ENCODE data around the gene SIRPB2. TPM values are rescaled to one million over a fixed set of nuclear protein-coding genes. Genes with fewer than 3 reads are reported as not detected.

Gene SIRPB2
- total and polyA plus RNA-seq, 10 of the 15 experiments (the other 5 are each of a cell fraction or from before 2014, with no cell fraction given), result not detected

DNA sequence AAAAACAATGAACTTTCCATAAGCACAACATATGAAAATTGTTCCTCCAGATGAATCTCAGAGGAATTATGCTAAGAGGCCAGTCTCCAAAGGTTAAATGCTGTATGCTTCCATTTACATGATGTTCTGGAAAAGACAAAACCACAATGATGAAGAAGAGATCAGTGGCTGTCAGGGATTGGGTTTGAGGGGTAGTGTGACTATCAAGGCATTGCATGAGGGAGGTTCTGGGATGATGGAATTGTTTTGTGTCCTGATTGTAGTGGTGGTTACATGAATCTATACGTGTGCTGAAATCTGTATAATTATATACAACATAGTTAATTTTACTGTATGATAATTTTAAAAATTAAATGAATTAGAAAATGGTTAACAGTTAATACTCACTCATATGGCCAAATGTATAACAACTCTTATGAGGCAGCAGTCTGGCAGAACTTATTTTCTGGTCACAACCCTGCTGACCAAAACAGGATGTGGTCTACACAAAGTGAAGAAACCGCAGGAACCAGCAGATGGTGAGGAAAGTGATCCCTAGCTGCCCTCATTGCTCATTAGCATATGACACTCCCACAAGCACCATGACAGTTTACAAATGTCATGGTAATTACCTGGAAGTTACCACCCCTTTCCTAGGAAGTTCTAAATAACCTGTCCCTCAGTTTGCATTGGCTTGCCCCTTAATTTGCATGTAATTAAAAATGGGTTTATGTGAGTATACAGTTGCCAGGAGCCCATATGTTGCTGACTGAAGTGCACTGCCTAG lies 56.5 kb downstream of the SIRPB2 start (continued):
- TF ChIP-seq, protein P1, sequence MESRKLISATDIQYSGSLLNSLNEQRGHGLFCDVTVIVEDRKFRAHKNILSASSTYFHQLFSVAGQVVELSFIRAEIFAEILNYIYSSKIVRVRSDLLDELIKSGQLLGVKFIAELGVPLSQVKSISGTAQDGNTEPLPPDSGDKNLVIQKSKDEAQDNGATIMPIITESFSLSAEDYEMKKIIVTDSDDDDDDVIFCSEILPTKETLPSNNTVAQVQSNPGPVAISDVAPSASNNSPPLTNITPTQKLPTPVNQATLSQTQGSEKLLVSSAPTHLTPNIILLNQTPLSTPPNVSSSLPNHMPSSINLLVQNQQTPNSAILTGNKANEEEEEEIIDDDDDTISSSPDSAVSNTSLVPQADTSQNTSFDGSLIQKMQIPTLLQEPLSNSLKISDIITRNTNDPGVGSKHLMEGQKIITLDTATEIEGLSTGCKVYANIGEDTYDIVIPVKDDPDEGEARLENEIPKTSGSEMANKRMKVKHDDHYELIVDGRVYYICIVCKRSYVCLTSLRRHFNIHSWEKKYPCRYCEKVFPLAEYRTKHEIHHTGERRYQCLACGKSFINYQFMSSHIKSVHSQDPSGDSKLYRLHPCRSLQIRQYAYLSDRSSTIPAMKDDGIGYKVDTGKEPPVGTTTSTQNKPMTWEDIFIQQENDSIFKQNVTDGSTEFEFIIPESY (IDR thresholded peaks at IDR 0.05), result no peak
- TF ChIP-seq IRF4 (IDR thresholded peaks at IDR 0.05; ENCODE audit: low read depth, low read length) (no peak), RAD51 (IDR thresholded peaks at IDR 0.05) (no peak), FOXK2 (IDR thresholded peaks at IDR 0.05) (no peak), NBN (IDR thresholded peaks at IDR 0.05) (0 out of 2 replicates have a peak, but pooled peaks have one; percentile 51), NR2F1 (conservative IDR thresholded peaks at IDR 0.05) (peak; percentile 88), ATF7 (IDR thresholded peaks at IDR 0.05; ENCODE audit: low read depth) (peak; percentile 58; the same call in 1 of the 2 replicates), CBX3 (IDR thresholded peaks at IDR 0.05; ENCODE audit: borderline replicate concordance, low read depth) (no peak), ZNF24 (IDR thresholded peaks at IDR 0.05) (no peak), ZNF274 (IDR thresholded peaks at IDR 0.05; ENCODE audit: insufficient read depth, insufficient read length) (no peak), PML (IDR thresholded peaks at IDR 0.05; ENCODE audit: low read length) (no peak), BCL11A (IDR thresholded peaks at IDR 0.05; ENCODE audit: low read depth, low read length) (0 out of 2 replicates have a peak, but pooled peaks have one; percentile 16), KAT2A (conservative IDR thresholded peaks at IDR 0.05; ENCODE audit: control insufficient read depth, low read depth, low read length) (no peak)
- TF ChIP-seq, protein P2, sequence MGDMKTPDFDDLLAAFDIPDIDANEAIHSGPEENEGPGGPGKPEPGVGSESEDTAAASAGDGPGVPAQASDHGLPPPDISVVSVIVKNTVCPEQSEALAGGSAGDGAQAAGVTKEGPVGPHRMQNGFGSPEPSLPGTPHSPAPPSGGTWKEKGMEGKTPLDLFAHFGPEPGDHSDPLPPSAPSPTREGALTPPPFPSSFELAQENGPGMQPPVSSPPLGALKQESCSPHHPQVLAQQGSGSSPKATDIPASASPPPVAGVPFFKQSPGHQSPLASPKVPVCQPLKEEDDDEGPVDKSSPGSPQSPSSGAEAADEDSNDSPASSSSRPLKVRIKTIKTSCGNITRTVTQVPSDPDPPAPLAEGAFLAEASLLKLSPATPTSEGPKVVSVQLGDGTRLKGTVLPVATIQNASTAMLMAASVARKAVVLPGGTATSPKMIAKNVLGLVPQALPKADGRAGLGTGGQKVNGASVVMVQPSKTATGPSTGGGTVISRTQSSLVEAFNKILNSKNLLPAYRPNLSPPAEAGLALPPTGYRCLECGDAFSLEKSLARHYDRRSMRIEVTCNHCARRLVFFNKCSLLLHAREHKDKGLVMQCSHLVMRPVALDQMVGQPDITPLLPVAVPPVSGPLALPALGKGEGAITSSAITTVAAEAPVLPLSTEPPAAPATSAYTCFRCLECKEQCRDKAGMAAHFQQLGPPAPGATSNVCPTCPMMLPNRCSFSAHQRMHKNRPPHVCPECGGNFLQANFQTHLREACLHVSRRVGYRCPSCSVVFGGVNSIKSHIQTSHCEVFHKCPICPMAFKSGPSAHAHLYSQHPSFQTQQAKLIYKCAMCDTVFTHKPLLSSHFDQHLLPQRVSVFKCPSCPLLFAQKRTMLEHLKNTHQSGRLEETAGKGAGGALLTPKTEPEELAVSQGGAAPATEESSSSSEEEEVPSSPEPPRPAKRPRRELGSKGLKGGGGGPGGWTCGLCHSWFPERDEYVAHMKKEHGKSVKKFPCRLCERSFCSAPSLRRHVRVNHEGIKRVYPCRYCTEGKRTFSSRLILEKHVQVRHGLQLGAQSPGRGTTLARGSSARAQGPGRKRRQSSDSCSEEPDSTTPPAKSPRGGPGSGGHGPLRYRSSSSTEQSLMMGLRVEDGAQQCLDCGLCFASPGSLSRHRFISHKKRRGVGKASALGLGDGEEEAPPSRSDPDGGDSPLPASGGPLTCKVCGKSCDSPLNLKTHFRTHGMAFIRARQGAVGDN (IDR thresholded peaks at IDR 0.05), result no peak
- TF ChIP-seq, protein P3, sequence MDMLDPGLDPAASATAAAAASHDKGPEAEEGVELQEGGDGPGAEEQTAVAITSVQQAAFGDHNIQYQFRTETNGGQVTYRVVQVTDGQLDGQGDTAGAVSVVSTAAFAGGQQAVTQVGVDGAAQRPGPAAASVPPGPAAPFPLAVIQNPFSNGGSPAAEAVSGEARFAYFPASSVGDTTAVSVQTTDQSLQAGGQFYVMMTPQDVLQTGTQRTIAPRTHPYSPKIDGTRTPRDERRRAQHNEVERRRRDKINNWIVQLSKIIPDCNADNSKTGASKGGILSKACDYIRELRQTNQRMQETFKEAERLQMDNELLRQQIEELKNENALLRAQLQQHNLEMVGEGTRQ (IDR thresholded peaks at IDR 0.05; ENCODE audit: borderline replicate concordance, low read depth, low read length), result no peak
- TF ChIP-seq, protein P4, sequence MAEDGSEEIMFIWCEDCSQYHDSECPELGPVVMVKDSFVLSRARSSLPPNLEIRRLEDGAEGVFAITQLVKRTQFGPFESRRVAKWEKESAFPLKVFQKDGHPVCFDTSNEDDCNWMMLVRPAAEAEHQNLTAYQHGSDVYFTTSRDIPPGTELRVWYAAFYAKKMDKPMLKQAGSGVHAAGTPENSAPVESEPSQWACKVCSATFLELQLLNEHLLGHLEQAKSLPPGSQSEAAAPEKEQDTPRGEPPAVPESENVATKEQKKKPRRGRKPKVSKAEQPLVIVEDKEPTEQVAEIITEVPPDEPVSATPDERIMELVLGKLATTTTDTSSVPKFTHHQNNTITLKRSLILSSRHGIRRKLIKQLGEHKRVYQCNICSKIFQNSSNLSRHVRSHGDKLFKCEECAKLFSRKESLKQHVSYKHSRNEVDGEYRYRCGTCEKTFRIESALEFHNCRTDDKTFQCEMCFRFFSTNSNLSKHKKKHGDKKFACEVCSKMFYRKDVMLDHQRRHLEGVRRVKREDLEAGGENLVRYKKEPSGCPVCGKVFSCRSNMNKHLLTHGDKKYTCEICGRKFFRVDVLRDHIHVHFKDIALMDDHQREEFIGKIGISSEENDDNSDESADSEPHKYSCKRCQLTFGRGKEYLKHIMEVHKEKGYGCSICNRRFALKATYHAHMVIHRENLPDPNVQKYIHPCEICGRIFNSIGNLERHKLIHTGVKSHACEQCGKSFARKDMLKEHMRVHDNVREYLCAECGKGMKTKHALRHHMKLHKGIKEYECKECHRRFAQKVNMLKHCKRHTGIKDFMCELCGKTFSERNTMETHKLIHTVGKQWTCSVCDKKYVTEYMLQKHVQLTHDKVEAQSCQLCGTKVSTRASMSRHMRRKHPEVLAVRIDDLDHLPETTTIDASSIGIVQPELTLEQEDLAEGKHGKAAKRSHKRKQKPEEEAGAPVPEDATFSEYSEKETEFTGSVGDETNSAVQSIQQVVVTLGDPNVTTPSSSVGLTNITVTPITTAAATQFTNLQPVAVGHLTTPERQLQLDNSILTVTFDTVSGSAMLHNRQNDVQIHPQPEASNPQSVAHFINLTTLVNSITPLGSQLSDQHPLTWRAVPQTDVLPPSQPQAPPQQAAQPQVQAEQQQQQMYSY (CRISPR knock-in tag; IDR thresholded peaks at IDR 0.05), result no peak
- TF ChIP-seq, protein P5, sequence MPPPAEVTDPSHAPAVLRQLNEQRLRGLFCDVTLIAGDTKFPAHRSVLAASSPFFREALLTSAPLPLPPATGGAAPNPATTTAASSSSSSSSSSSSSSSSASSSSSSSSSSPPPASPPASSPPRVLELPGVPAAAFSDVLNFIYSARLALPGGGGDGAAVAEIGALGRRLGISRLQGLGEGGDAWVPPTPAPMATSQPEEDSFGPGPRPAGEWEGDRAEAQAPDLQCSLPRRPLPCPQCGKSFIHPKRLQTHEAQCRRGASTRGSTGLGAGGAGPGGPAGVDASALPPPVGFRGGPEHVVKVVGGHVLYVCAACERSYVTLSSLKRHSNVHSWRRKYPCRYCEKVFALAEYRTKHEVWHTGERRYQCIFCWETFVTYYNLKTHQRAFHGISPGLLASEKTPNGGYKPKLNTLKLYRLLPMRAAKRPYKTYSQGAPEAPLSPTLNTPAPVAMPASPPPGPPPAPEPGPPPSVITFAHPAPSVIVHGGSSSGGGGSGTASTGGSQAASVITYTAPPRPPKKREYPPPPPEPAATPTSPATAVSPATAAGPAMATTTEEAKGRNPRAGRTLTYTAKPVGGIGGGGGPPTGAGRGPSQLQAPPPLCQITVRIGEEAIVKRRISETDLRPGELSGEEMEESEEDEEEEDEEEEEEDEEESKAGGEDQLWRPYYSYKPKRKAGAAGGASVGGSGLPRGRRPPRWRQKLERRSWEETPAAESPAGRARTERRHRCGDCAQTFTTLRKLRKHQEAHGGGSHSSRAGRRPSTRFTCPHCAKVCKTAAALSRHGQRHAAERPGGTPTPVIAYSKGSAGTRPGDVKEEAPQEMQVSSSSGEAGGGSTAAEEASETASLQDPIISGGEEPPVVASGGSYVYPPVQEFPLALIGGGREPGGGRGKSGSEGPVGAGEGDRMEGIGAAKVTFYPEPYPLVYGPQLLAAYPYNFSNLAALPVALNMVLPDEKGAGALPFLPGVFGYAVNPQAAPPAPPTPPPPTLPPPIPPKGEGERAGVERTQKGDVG (CRISPR knock-in tag; IDR thresholded peaks at IDR 0.05), result no peak

Data from GM12878 (cell line).